ENCODE data around the gene PKP3. TPM values are rescaled to one million over a fixed set of nuclear protein-coding genes. Genes with fewer than 3 reads are reported as not detected.

Gene PKP3
- total RNA-seq, 2 experiments from 2014 or later = not detected

GRCh38 chr11:412641-413119 lies 18.7 kb downstream of the PKP3 start:
- Histone ChIP-seq H4K20me1 (ENCODE audit: insufficient read depth, low read length) (no peaks in the 10 kb centered on the region), H3K4me2 (ENCODE audit: low read length) (no peak overlapping the region), H3K27ac (ENCODE audit: low read depth, low read length, poor library complexity, severe bottlenecking) (no peak overlapping the region), H3K4me1 (ENCODE audit: insufficient read depth, low read length, poor library complexity, severe bottlenecking) (peaks cover 23% of the 10 kb centered on the region), H3K36me3 (ENCODE audit: insufficient read depth, low read length) (no peaks in the 10 kb centered on the region), H3K9me2 (ENCODE audit: insufficient read depth, low read length) (no peaks in the 10 kb centered on the region), H3K79me2 (ENCODE audit: insufficient read depth, low read depth, low read length) (no peaks in the 10 kb centered on the region), H3K4me3 (ENCODE audit: low read depth, low read length, poor library complexity, severe bottlenecking) (no peak overlapping the region), H2AFZ (ENCODE audit: low read length) (no peak overlapping the region), H3K9me3 (ENCODE audit: low read length) (no peaks in the 10 kb centered on the region)
- intact Hi-C loops (cut with micrococcal nuclease; ENCODE audit: unreplicated experiment) = no loop called here
- no peak for DNase-seq (ENCODE audit: low spot score)
- no TSS peak for BruUV-seq (replicated peaks)
- CTCF ChIA-PET (ENCODE audit: unreplicated experiment) = no interaction called here
- POLR2A ChIA-PET = no interaction called here
- no peak for TF ChIP-seq EZH2phosphoT487 (IDR thresholded peaks at IDR 0.05; ENCODE audit: borderline replicate concordance, low read depth, low read length)
- TF ChIP-seq CTCF (conservative IDR thresholded peaks at IDR 0.05; ENCODE audit: low read length) = no peak

GRCh38 chr11:413120-414081 lies 19.4 kb downstream of the PKP3 start:
- Histone ChIP-seq H3K9me3 (ENCODE audit: low read length) (no peaks in the 10 kb centered on the region), H3K36me3 (ENCODE audit: insufficient read depth, low read length) (no peaks in the 10 kb centered on the region), H3K79me2 (ENCODE audit: insufficient read depth, low read depth, low read length) (no peaks in the 10 kb centered on the region), H3K4me1 (ENCODE audit: insufficient read depth, low read length, poor library complexity, severe bottlenecking) (peaks cover 23% of the 10 kb centered on the region), H3K27ac (ENCODE audit: low read depth, low read length, poor library complexity, severe bottlenecking) (no peak overlapping the region), H2AFZ (ENCODE audit: low read length) (no peak overlapping the region), H3K4me2 (ENCODE audit: low read length) (no peak overlapping the region), H3K4me3 (ENCODE audit: low read depth, low read length, poor library complexity, severe bottlenecking) (no peak overlapping the region), H3K9me2 (ENCODE audit: insufficient read depth, low read length) (no peaks in the 10 kb centered on the region), H4K20me1 (ENCODE audit: insufficient read depth, low read length) (no peaks in the 10 kb centered on the region)
- peak; percentile 25 for DNase-seq (ENCODE audit: low spot score)
- no TSS peak for BruUV-seq (replicated peaks)
- TF ChIP-seq CTCF (conservative IDR thresholded peaks at IDR 0.05; ENCODE audit: low read length) = no peak
- no peak for TF ChIP-seq EZH2phosphoT487 (IDR thresholded peaks at IDR 0.05; ENCODE audit: borderline replicate concordance, low read depth, low read length)
- CTCF ChIA-PET (ENCODE audit: unreplicated experiment) = no interaction called here
- POLR2A ChIA-PET = interaction anchor here (1.2 kb wide), 1 partner anchor 141 kb away, joined by 4 read pairs; no protein-coding TSS in a partner anchor
- intact Hi-C loops (cut with micrococcal nuclease; ENCODE audit: unreplicated experiment) = no loop called here
